T-cell (primary cell): Measurements from ENCODE around the gene DLAT. TPM values are rescaled to one million over a fixed set of nuclear protein-coding genes. Genes with fewer than 3 reads are reported as not detected.
"Not testable (repeated sequence)": the region's sequence is repeated elsewhere in the genome, so short reads cannot be mapped to it uniquely, and the experiment has no call there.

Experiments
- ATAC-seq, 4 experiments: fragments of 200-7000 bp in 3 of 4; fragments of 150-1000 bp in 1 of 4; cut with Tn5 transposase; replicated peaks in 1 of 4; 1 replicate in 3 of 4; 2 replicates in 1 of 4; pipeline ENCODE4 v1.10.0; 2021; ENCODE audit warnings: moderate library complexity in 3 of 4, mild to moderate bottlenecking in 2 of 4, moderate number of reproducible peaks in 1 of 4
- CTCF ChIA-PET, 2 donors: fragments of 300-600 bp; sonication (Branson Sonifier 250); formaldehyde crosslinking; loops; one replicate each; lab custom pipeline; 2022; ENCODE audit warnings: antibody characterized with exemption in 2 of 2; lab: Charles Lee
- POLR2A ChIA-PET, 2 donors: fragments of 300-600 bp; sonication (Branson Sonifier 250); formaldehyde crosslinking; loops; one replicate each; lab custom pipeline; 2022; ENCODE audit warnings: antibody characterized with exemption in 2 of 2; lab: Charles Lee
- DNase-seq, 35 experiments: peaks; one replicate each; pipeline versions ENCODE4 v3.0.0 to v3.0.0-alpha.2; 2013 to 2023
- H3K27ac ChIP-seq: one replicate; pipeline ENCODE4 v1.5.1; 2013; ENCODE audit warnings: low read length
- H3K27me3 ChIP-seq, 2 experiments: replicated peaks in 1 of 2; 1 replicate in 1 of 2; 2 replicates in 1 of 2; pipeline versions ENCODE4 v1.6.1 to v1.7.0; 2013; ENCODE audit warnings: low read length in 1 of 2, mixed read lengths in 1 of 2; ENCODE audit not compliant: control insufficient read depth in 2 of 2, insufficient read depth in 2 of 2; ENCODE audit errors: extremely low read depth in 1 of 2
- H3K36me3 ChIP-seq, 2 donors: 1 replicate in 1 of 2; 2 replicates in 1 of 2; pipeline versions ENCODE4 v1.6.1 to v1.7.0; 2013; ENCODE audit warnings: low read length in 1 of 2; ENCODE audit not compliant: control insufficient read depth in 2 of 2, insufficient read depth in 1 of 2; ENCODE audit errors: extremely low read depth in 1 of 2
- H3K4me1 ChIP-seq, 2 experiments: 1 replicate in 1 of 2; 2 replicates in 1 of 2; pipeline versions ENCODE4 v1.6.1 to v1.7.0; 2013; ENCODE audit warnings: low read length in 2 of 2, mixed read lengths in 1 of 2; ENCODE audit not compliant: insufficient read depth in 2 of 2, control insufficient read depth in 1 of 2; ENCODE audit errors: extremely low read depth in 1 of 2
- H3K4me3 ChIP-seq, 2 donors: 1 replicate in 1 of 2; 2 replicates in 1 of 2; pipeline versions ENCODE4 v1.5.1 to v1.7.0; 2013; ENCODE audit warnings: mild to moderate bottlenecking in 2 of 2, low read length in 1 of 2, moderate library complexity in 1 of 2; ENCODE audit not compliant: control insufficient read depth in 1 of 2; ENCODE audit errors: extremely low read depth in 1 of 2
- H3K9me3 ChIP-seq: 2 replicates; pipeline ENCODE4 v1.7.0; 2013
- H3K27ac Mint-ChIP-seq, 2 donors: one replicate each; pipeline ENCODE4 v1.8.0; 2020 to 2021; ENCODE audit warnings: mild to moderate bottlenecking in 2 of 2, mixed read lengths in 2 of 2
- H3K27me3 Mint-ChIP-seq, 2 donors: one replicate each; pipeline ENCODE4 v1.8.0; 2021 to 2022; ENCODE audit warnings: mixed read lengths in 2 of 2
- H3K36me3 Mint-ChIP-seq: one replicate; pipeline ENCODE4 v1.8.0; 2021; ENCODE audit warnings: mixed read lengths
- H3K4me1 Mint-ChIP-seq, 3 donors: one replicate each; pipeline ENCODE4 v1.8.0; 2020 to 2022; ENCODE audit warnings: mixed read lengths in 3 of 3, mild to moderate bottlenecking in 1 of 3
- H3K4me3 Mint-ChIP-seq, 3 donors: one replicate each; pipeline ENCODE4 v1.8.0; 2020 to 2022; ENCODE audit warnings: mild to moderate bottlenecking in 3 of 3, mixed read lengths in 3 of 3, moderate library complexity in 3 of 3
- H3K9me3 Mint-ChIP-seq, 3 donors: one replicate each; pipeline ENCODE4 v1.8.0; 2020 to 2022; ENCODE audit warnings: mixed read lengths in 3 of 3
- whole genome bisulfite sequencing: methylation state at CpG from one replicate; pipeline ENCODE4 v1.1.5; 2013; ENCODE audit warnings: missing lambda C conversion rate; ENCODE audit not compliant: insufficient coverage; 5-methylcytosine and 5-hydroxymethylcytosine counted together
- total RNA-seq, 35 experiments: library from RNA in 6 of 35; stranded (reverse) in 6 of 35; fragments of 120-200 nt in 1 of 35; gene quantifications; one replicate each; pipeline versions ENCODE4 v1.2.1 to v1.2.4 and lab custom pipeline; 2013 to 2026

The DLAT gene
- total RNA-seq, 5 donors from 2014 or later (not counting 1 experiment from before 2014, with no cell fraction given) = 13.4 to 19.8 (median 18.7) TPM

DNA sequence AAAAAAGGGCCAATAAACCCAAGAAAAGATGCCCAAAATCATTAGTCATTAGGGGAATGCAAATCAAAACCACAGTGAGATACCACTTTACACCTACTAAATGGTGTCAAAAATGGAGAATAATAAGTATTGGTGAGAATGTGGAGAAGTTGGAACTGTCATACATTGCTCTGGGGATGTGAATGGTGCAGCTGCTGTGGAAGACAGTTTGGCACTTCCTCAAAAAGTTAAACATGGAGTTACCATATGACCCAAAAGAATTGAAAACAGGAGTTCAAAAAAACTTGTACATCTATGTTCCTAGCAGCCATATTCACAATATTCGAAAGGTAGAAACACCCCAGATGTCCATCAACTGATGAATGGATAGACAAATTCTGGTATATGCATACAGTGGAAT lies 24.5 kb upstream of the DLAT start:
- H3K36me3 Mint-ChIP-seq = no peaks in the 10 kb centered on the region
- peaks cover 4 to 6% (median 6%) of the 10 kb centered on the region in 3 donors for H3K4me1 Mint-ChIP-seq
- ATAC-seq = no peak
- H3K4me3 Mint-ChIP-seq = no peak overlapping the region
- Histone ChIP-seq H3K36me3 (no peaks in the 10 kb centered on the region), H3K27me3 (peaks cover 0 to 8% of the 10 kb centered on the region in 2 experiments), H3K9me3 (no peaks in the 10 kb centered on the region), H3K27ac (no peak overlapping the region), H3K4me3 (no peak overlapping the region), H3K4me1 (no peaks in the 10 kb centered on the region)
- peaks cover 0 to 7% of the 10 kb centered on the region in 2 donors for H3K27me3 Mint-ChIP-seq
- no peak for DNase-seq
- H3K27ac Mint-ChIP-seq = no peak overlapping the region
- ChIA-PET POLR2A (interaction anchor here in 1 of 2 donors (0.7 kb wide), 1 partner anchor 22 kb away, joined by 12 read pairs; no protein-coding TSS in a partner anchor), CTCF (no interaction called here)
- WGBS = no CpG with 5 or more reads among the region's 1 CpG
- no peaks in the 10 kb centered on the region for H3K9me3 Mint-ChIP-seq

DNA sequence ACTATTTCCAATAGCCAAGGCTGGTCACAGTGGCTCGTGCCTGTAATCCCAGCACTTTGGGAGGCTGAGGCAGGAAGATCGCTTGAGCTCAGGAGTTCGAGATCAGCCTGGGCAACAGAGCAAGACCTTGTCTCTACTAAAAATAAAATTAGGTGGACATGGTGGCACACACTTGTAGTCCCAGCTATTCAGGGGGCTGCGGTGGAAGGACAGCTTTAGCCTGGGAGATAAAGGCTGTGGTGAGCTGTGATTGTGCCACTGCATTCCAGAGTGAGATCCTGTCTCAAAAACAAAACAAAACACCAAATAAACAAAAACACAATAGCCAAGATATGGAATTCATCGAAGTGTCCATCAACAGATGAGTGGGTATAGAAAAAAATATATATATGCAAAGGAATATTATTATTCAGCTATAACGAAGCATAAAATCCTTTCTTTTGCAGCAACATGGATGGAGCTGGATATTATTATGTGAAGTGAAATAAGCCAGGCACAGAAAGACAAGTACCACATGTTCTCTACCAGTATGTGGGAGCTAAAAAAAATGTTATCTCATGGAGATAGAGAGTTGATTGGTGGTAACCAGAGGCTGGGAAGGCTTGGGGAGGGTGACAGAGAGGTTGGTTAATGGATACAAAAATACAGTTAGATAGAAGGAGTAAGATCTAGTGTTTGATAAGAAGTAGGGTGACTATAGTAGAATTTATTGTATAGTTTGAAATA lies 22.6 kb upstream of the DLAT start:
- Histone ChIP-seq H3K4me1 (no peaks in the 10 kb centered on the region), H3K36me3 (no peaks in the 10 kb centered on the region), H3K4me3 (no peak overlapping the region), H3K27ac (no peak overlapping the region), H3K9me3 (no peaks in the 10 kb centered on the region), H3K27me3 (peaks cover 0 to 14% of the 10 kb centered on the region in 2 experiments)
- 86% methylated on average over 3 of the region's 6 CpGs for WGBS
- DNase-seq (no peak), ATAC-seq (no peak)
- ChIA-PET CTCF (interaction anchor here in 1 of 2 donors (0.6 kb wide), 3 partner anchors 138 to 1844 kb away, joined by 3 read pairs; no protein-coding TSS in a partner anchor), POLR2A (interaction anchor here in 1 of 2 donors (0.5 kb wide), 1 partner anchor 747 kb away, joined by 3 read pairs; no protein-coding TSS in a partner anchor)
- Mint-ChIP-seq H3K4me3 (no peak overlapping the region), H3K36me3 (no peaks in the 10 kb centered on the region), H3K27me3 (peaks cover 0 to 14% of the 10 kb centered on the region in 2 donors), H3K27ac (no peak overlapping the region), H3K9me3 (no peaks in the 10 kb centered on the region), H3K4me1 (peaks cover 4 to 6% (median 5%) of the 10 kb centered on the region in 3 donors)

DNA sequence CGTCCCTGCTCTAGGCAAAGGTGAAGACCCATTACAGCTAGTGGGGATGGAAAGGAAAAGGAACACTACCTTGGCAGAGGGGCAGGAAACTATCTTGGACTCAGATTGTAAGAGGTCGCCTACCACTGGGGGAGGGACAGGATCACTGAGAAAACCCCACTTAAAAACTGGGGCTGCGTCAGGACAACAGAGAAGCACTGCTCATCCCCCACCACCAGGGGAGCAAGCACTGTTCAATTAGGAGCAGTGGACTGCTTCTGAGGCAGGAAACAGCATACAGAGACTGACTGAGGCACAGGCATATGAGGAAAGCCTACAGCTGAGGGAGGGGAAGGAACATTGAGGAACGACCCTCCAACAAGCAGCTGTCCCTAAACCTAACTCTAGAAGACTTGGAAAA lies 20.8 kb upstream of the DLAT start:
- Histone ChIP-seq H3K27me3 (peaks cover 0 to 14% of the 10 kb centered on the region in 2 experiments), H3K27ac (no peak overlapping the region), H3K4me3 (no peak overlapping the region), H3K36me3 (no peaks in the 10 kb centered on the region), H3K4me1 (no peaks in the 10 kb centered on the region), H3K9me3 (no peaks in the 10 kb centered on the region)
- DNase-seq (peak in 11 of 35 experiments; percentile 3 to 31 (median 10)), ATAC-seq (peak in 2 of 4 experiments; percentile 38 to 65)
- POLR2A ChIA-PET = interaction anchor here in 1 of 2 donors (0.5 kb wide), 1 partner anchor 9 kb away, joined by 3 read pairs; no protein-coding TSS in a partner anchor
- Mint-ChIP-seq H3K27ac (no peak overlapping the region), H3K27me3 (peaks cover 0 to 14% of the 10 kb centered on the region in 2 donors), H3K9me3 (no peaks in the 10 kb centered on the region), H3K4me3 (no peak overlapping the region), H3K36me3 (no peaks in the 10 kb centered on the region), H3K4me1 (no peaks in the 10 kb centered on the region)
- 0% methylated on average over 1 of the region's 4 CpGs for WGBS
- CTCF ChIA-PET = interaction anchor here (0.6 kb wide), 2 partner anchors 9 to 444 kb away, joined by 3 read pairs; no protein-coding TSS in a partner anchor

DNA sequence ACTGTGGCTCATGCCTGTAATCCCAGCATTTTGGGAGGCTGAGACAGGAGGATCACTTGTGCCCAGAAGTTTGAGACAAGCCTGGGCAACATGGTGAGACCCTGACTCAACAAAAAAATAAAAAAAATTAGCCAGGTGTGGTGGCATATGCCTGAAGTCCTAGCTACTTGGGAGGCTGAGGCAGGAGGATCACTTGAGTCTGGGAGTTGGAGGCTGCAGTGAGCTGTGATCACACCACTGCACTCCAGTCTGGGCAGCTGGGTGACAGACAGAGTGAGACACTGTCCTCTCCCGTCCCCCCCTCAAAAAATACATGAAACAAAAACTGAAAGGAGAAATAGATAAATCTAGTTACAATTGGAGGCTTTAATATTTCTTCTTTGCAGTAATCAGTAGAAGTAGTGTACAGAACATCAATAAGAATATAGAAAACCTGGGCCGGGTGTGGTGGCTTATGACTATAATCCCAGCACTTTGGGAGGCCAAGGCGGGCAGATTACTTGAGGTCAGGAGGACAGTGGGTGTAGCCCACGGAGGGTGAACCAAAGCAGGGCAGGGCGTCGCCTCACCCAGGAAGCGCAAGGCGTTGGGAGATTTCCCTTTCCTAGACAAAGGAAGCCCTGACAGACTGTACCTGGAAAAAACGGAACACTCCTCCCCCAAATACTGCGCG lies 19.6 kb upstream of the DLAT start:
- Mint-ChIP-seq H3K9me3 (no peaks in the 10 kb centered on the region), H3K27me3 (peaks cover 0 to 14% of the 10 kb centered on the region in 2 donors), H3K36me3 (no peaks in the 10 kb centered on the region), H3K4me3 (no peak overlapping the region), H3K27ac (no peak overlapping the region), H3K4me1 (no peaks in the 10 kb centered on the region)
- Histone ChIP-seq H3K9me3 (no peaks in the 10 kb centered on the region), H3K36me3 (no peaks in the 10 kb centered on the region), H3K4me1 (no peaks in the 10 kb centered on the region), H3K27ac (no peak overlapping the region), H3K27me3 (peaks cover 0 to 14% of the 10 kb centered on the region in 2 experiments), H3K4me3 (no peak overlapping the region)
- DNase-seq (no peak), ATAC-seq (no peak)
- CTCF ChIA-PET = no interaction called here
- POLR2A ChIA-PET = no interaction called here
- WGBS = 80% methylated on average over 8 of the region's 11 CpGs

DNA sequence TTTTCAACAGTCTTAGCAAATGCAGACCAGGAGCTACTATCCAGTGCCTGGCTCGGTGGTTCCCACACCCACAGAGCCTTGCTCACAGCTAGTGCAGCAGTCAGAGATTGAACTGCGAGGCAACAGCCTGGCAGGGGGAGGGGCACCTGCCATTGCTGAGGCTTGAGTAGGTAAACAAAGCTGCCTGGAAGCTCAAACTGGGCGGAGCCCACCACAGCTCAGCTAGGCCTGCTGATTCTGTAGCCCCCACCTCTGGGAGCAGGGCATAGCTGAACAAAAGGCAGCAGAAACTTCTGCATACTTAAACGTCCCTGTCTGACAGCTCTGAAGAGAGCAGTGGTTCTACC lies 19.1 kb upstream of the DLAT start:
- H3K27me3 Mint-ChIP-seq = peaks cover 0 to 11% of the 10 kb centered on the region in 2 donors
- peaks cover 0 to 14% of the 10 kb centered on the region in 2 experiments for H3K27me3 ChIP-seq
- H3K36me3 ChIP-seq, ATAC-seq, H3K27ac ChIP-seq, H3K9me3 Mint-ChIP-seq, POLR2A ChIA-PET, H3K27ac Mint-ChIP-seq, H3K4me3 ChIP-seq, H3K4me1 Mint-ChIP-seq, H3K4me1 ChIP-seq, H3K9me3 ChIP-seq, H3K36me3 Mint-ChIP-seq, H3K4me3 Mint-ChIP-seq, DNase-seq: not testable (repeated sequence)
- WGBS = 72% methylated on average over 3 of the region's 4 CpGs
- CTCF ChIA-PET = interaction anchor here (0.6 kb wide), 2 partner anchors 9 to 127 kb away, joined by 3 read pairs; partner anchors contain the start of gene CFAP68 (in 1 of the 2)

DNA sequence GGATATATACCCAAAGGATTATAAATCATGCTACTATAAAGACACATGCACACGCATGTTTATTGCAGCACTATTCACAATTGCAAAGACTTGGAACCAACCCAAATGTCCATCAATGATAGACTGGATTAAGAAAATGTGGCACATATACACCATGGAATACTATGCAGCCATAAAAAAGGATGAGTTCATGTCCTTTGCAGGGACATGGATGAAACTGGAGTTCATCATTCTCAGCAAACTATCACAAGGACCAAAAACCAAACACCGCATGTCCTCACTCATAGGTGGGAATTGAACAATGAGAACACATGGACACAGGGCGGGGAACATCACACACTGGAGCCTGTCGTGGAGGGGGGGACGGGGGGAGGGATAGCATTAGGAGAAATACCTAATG lies 13.8 kb upstream of the DLAT start:
- ATAC-seq, POLR2A ChIA-PET: not testable (repeated sequence)

More for the DNA sequence above, 13.8 kb upstream of the DLAT start:
- H3K27ac ChIP-seq, H3K36me3 ChIP-seq, CTCF ChIA-PET, H3K27me3 ChIP-seq, H3K9me3 Mint-ChIP-seq, H3K27ac Mint-ChIP-seq, DNase-seq, H3K9me3 ChIP-seq, H3K27me3 Mint-ChIP-seq, H3K36me3 Mint-ChIP-seq, H3K4me1 ChIP-seq, H3K4me3 Mint-ChIP-seq, H3K4me3 ChIP-seq, H3K4me1 Mint-ChIP-seq: not testable (repeated sequence)
- no CpG with 5 or more reads among the region's 5 CpGs for WGBS
